Endodermal cell (in vitro differentiated cells): Measurements from ENCODE around the gene FNDC1. TPM values are rescaled to one million over a fixed set of nuclear protein-coding genes. Genes with fewer than 3 reads are reported as not detected.

Source experiments
- DNase-seq: peaks from one replicate; pipeline ENCODE4 v3.0.0-alpha.2; 2017
- H3K27ac ChIP-seq: 2 replicates; pipeline ENCODE4 v1.5.1; 2013; ENCODE audit warnings: mild to moderate bottlenecking, low read depth, low read length, moderate library complexity
- H3K27me3 ChIP-seq: 2 replicates; pipeline ENCODE4 v1.6.1; 2013; ENCODE audit warnings: mild to moderate bottlenecking, low read length, moderate library complexity; ENCODE audit not compliant: insufficient read depth, control insufficient read depth, poor library complexity, severe bottlenecking
- H3K36me3 ChIP-seq: 2 replicates; pipeline ENCODE4 v1.7.0; 2013; ENCODE audit warnings: mild to moderate bottlenecking, low read length, moderate library complexity; ENCODE audit not compliant: control insufficient read depth, insufficient read depth
- H3K4me1 ChIP-seq: one replicate; pipeline ENCODE4 v1.7.0; 2013; ENCODE audit warnings: low read length; ENCODE audit not compliant: control insufficient read depth, insufficient read depth
- H3K4me3 ChIP-seq: 2 replicates; pipeline ENCODE4 v1.5.1; 2013; ENCODE audit warnings: mild to moderate bottlenecking, low read length, moderate library complexity
- H3K9ac ChIP-seq: 2 replicates; pipeline ENCODE4 v1.6.1; 2013; ENCODE audit warnings: mild to moderate bottlenecking, low read length, moderate library complexity; ENCODE audit not compliant: poor library complexity, severe bottlenecking; ENCODE audit errors: extremely low read depth
- H3K9me3 ChIP-seq: 2 replicates; pipeline ENCODE4 v1.6.1; 2013; ENCODE audit warnings: mild to moderate bottlenecking, low read length, moderate library complexity; ENCODE audit not compliant: control insufficient read depth
- H3K27ac Mint-ChIP-seq: 2 replicates; pipeline ENCODE4 v1.8.0; 2020; ENCODE audit warnings: mixed read lengths
- H3K27me3 Mint-ChIP-seq: 2 replicates; pipeline ENCODE4 v1.8.0; 2021; ENCODE audit warnings: mild to moderate bottlenecking, mixed read lengths; ENCODE audit not compliant: insufficient read depth
- H3K36me3 Mint-ChIP-seq: 2 replicates; pipeline ENCODE4 v1.8.0; 2020; ENCODE audit warnings: low read depth, mixed read lengths
- H3K4me1 Mint-ChIP-seq: 2 replicates; pipeline ENCODE4 v1.8.0; 2020; ENCODE audit warnings: mixed read lengths
- H3K4me3 Mint-ChIP-seq: 2 replicates; pipeline ENCODE4 v1.8.0; 2020; ENCODE audit warnings: mild to moderate bottlenecking, moderate library complexity, mixed read lengths
- H3K9me3 Mint-ChIP-seq: 2 replicates; pipeline ENCODE4 v1.8.0; 2020; ENCODE audit warnings: mild to moderate bottlenecking, mixed read lengths
- WGBS, 2 experiments: methylation state at CpG; one replicate each; pipeline versions ENCODE4 v1.1.5 to v1.1.7; 2013; ENCODE audit warnings: missing lambda C conversion rate in 2 of 2, mixed read lengths in 1 of 2; ENCODE audit not compliant: insufficient coverage in 1 of 2, insufficient read length in 1 of 2; 5-methylcytosine and 5-hydroxymethylcytosine counted together
- total RNA-seq, 2 donors: library from RNA; stranded (reverse); fragmentation: NEBNext Ultra II Directional in 1 of 2; extraction: Animal tissue kit (Norgen Biotek cat#: 25700) in 1 of 2; gene quantifications; 2 replicates in 1 of 2; 3 replicates in 1 of 2; pipeline ENCODE4 v1.2.1, GENCODE V29; 2021
- TF ChIP-seq, protein P1 (sequence below): fragments of 200-600 bp; sonication (generic); conservative IDR thresholded peaks from 2 replicates; pipeline ENCODE4 v1.5.0; 2021; ENCODE audit warnings: antibody characterized with exemption, mild to moderate bottlenecking

FNDC1 gene
- total RNA-seq, 2 donors from 2014 or later = 0.55 to 0.62 TPM

DNA sequence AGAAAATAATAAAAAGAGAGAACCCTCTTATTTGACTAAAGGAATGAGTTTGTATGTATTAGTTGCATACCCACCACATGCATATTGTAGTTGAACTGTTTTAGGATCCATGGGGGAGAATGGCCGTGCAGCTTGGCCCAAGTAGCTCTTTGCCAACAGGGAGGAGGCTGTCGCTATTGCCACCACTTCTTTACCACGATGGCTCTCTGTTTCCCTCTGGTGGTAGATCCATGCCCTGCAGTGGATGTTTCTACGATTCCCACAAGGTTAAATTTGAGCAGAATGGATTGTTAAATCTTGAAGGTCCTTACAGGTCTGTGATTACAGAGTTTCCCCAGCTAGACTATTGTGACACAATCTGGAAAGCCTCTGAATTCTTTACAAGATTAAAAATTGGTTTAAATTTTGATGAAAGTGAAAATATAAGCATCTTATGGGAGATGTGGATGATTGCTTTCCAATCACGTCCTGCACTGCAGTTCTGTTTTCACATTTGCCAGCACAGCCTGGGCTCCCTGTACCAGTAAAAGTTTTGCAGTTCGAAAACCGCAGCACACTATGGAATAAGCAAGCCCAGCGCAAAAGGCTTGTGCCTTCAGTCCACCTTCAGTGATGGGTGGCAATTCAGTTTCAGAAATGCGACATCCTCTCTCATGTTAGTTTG lies 34.4 kb upstream of the FNDC1 start:
- Mint-ChIP-seq H3K27ac (no peak overlapping the region), H3K4me3 (no peak overlapping the region), H3K27me3 (peaks cover 10% of the 10 kb centered on the region), H3K36me3 (no peaks in the 10 kb centered on the region), H3K4me1 (no peaks in the 10 kb centered on the region), H3K9me3 (no peaks in the 10 kb centered on the region)
- Histone ChIP-seq H3K4me1 (no peaks in the 10 kb centered on the region), H3K4me3 (no peak overlapping the region), H3K9me3 (no peaks in the 10 kb centered on the region), H3K27me3 (no peaks in the 10 kb centered on the region), H3K36me3 (no peaks in the 10 kb centered on the region), H3K27ac (no peak overlapping the region), H3K9ac (no peak overlapping the region)
- TF ChIP-seq, protein P1, sequence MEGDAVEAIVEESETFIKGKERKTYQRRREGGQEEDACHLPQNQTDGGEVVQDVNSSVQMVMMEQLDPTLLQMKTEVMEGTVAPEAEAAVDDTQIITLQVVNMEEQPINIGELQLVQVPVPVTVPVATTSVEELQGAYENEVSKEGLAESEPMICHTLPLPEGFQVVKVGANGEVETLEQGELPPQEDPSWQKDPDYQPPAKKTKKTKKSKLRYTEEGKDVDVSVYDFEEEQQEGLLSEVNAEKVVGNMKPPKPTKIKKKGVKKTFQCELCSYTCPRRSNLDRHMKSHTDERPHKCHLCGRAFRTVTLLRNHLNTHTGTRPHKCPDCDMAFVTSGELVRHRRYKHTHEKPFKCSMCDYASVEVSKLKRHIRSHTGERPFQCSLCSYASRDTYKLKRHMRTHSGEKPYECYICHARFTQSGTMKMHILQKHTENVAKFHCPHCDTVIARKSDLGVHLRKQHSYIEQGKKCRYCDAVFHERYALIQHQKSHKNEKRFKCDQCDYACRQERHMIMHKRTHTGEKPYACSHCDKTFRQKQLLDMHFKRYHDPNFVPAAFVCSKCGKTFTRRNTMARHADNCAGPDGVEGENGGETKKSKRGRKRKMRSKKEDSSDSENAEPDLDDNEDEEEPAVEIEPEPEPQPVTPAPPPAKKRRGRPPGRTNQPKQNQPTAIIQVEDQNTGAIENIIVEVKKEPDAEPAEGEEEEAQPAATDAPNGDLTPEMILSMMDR = peak; percentile 98
- DNase-seq = peak; percentile 94
- 30 to 40% methylated on average over 7 to 9 of the region's 9 CpGs for WGBS, 2 experiments

DNA sequence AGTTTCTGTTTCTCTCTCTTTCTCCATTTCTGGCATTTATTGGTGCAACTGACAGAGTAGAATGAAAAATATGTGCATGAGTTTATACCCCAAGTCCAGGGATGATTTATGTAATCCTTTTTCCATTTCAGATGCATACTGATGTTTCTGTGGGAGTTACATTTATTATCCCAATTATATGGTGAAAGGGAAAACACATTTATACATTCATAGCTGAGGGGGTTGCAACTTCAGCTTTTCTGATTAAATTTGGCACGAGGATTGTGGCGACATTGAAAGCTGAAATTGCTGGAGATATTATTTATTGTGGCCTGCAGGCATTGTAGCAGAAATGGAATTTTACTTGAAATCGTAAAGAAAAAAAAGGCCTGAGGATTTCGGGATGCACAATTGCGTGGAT lies 31.5 kb upstream of the FNDC1 start:
- TF ChIP-seq, protein P1 = no peak
- Mint-ChIP-seq H3K36me3 (no peaks in the 10 kb centered on the region), H3K9me3 (no peaks in the 10 kb centered on the region), H3K4me3 (no peak overlapping the region), H3K27me3 (peaks cover 12% of the 10 kb centered on the region), H3K4me1 (no peaks in the 10 kb centered on the region), H3K27ac (no peak overlapping the region)
- Histone ChIP-seq H3K9me3 (no peaks in the 10 kb centered on the region), H3K27ac (no peak overlapping the region), H3K9ac (no peak overlapping the region), H3K4me3 (no peak overlapping the region), H3K36me3 (no peaks in the 10 kb centered on the region), H3K4me1 (no peaks in the 10 kb centered on the region), H3K27me3 (no peaks in the 10 kb centered on the region)
- no peak for DNase-seq
- WGBS, 2 experiments = 82 to 89% methylated on average over 5 of the region's 5 CpGs

DNA sequence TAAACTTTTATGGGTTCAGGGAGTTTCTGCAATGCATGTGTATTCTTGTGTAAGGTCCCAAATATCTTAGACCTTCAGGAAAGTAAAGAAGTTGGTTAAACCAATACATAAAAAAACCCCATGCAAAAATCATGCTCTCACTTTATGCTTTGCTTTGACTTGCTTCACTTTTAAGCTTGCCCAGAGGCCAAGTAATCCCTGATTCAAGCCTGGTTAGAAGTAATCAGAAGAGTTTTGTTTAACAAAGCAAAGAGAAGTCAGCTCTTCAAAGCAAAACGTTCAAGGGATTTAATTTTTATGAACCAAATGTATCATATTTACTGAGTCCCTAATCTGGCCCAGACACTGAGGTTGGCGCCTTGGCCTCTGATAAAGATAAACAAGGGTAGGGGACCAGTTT lies 26.7 kb upstream of the FNDC1 start:
- Histone ChIP-seq H3K4me3 (no peak overlapping the region), H3K36me3 (no peaks in the 10 kb centered on the region), H3K27ac (no peak overlapping the region), H3K9ac (no peak overlapping the region), H3K27me3 (no peaks in the 10 kb centered on the region), H3K4me1 (no peaks in the 10 kb centered on the region), H3K9me3 (no peaks in the 10 kb centered on the region)
- DNase-seq = no peak
- WGBS, 2 experiments = 73% methylated on average over 2 of the region's 2 CpGs; no CpG with 5 or more reads in 1 of the 2 experiments
- Mint-ChIP-seq H3K36me3 (no peaks in the 10 kb centered on the region), H3K27me3 (peaks cover 15% of the 10 kb centered on the region), H3K9me3 (no peaks in the 10 kb centered on the region), H3K4me1 (no peaks in the 10 kb centered on the region), H3K4me3 (no peak overlapping the region), H3K27ac (no peak overlapping the region)
- TF ChIP-seq, protein P1 = no peak
